Activated CD8-positive, alpha-beta memory T cell treated with anti-CD3 and anti-CD28 coated beads, Interleukin-2, amount 10 ng/mL, durations not matched to agents 7 days and 5 days (primary cell): Measurements from ENCODE around the gene AP1B1. TPM values are rescaled to one million over a fixed set of nuclear protein-coding genes. Genes with fewer than 3 reads are reported as not detected.

Experiments used
- ATAC-seq: fragments of 150-1000 bp; cut with Tn5 transposase; one replicate; pipeline ENCODE4 v1.10.0; 2021; ENCODE audit warnings: moderate library complexity
- CTCF ChIA-PET: fragments of 350-600 bp; sonication (Branson Sonifier 250); formaldehyde crosslinking; loops from one replicate; lab custom pipeline; 2021; ENCODE audit warnings: antibody characterized with exemption; lab: Charles Lee
- DNase-seq: peaks from one replicate; pipeline ENCODE4 v3.0.0-alpha.2; 2020
- H3K27ac Mint-ChIP-seq: one replicate; pipeline ENCODE4 v1.8.0; 2021; ENCODE audit warnings: mild to moderate bottlenecking, mixed read lengths
- H3K27me3 Mint-ChIP-seq: one replicate; pipeline ENCODE4 v1.8.0; 2021; ENCODE audit warnings: mixed read lengths
- H3K36me3 Mint-ChIP-seq: one replicate; pipeline ENCODE4 v1.8.0; 2021; ENCODE audit warnings: mild to moderate bottlenecking, mixed read lengths
- H3K4me1 Mint-ChIP-seq: one replicate; pipeline ENCODE4 v1.8.0; 2021; ENCODE audit warnings: mixed read lengths
- H3K4me3 Mint-ChIP-seq: one replicate; pipeline ENCODE4 v1.8.0; 2021; ENCODE audit warnings: mild to moderate bottlenecking, moderate library complexity, mixed read lengths
- H3K9me3 Mint-ChIP-seq: one replicate; pipeline ENCODE4 v1.8.0; 2022; ENCODE audit warnings: low read depth, mixed read lengths
- total RNA-seq, 2 experiments: library from RNA; stranded (reverse); gene quantifications; one replicate each; pipeline ENCODE4 v1.2.3, GENCODE V29; 2021

The AP1B1 gene
- total RNA-seq, 2 experiments from 2014 or later = 82.9 to 90.8 TPM

GRCh38 chr22:29309332-29310064 is 78.9 kb downstream of the AP1B1 start:
- H3K4me1 Mint-ChIP-seq = peaks cover 56% of the 10 kb centered on the region
- H3K27ac Mint-ChIP-seq = peak overlapping the region; percentile 79
- H3K36me3 Mint-ChIP-seq = no peaks in the 10 kb centered on the region
- ATAC-seq (no peak), DNase-seq (no peak)
- CTCF ChIA-PET = interaction anchor here (1.2 kb wide), 1 partner anchor 11 kb away, joined by 3 read pairs; no protein-coding TSS in a partner anchor
- peaks cover 35% of the 10 kb centered on the region for H3K27me3 Mint-ChIP-seq
- no peak overlapping the region for H3K4me3 Mint-ChIP-seq
- no peaks in the 10 kb centered on the region for H3K9me3 Mint-ChIP-seq

GRCh38 chr22:29308791-29309262 is 79.5 kb downstream of the AP1B1 start:
- peak; percentile 60 for ATAC-seq
- CTCF ChIA-PET = interaction anchor here (1.2 kb wide), 1 partner anchor 12 kb away, joined by 3 read pairs; no protein-coding TSS in a partner anchor
- H3K27ac Mint-ChIP-seq = peak overlapping the region; percentile 79
- peak overlapping the region; percentile 60 for H3K4me3 Mint-ChIP-seq
- H3K27me3 Mint-ChIP-seq = peaks cover 28% of the 10 kb centered on the region
- peak; percentile 90 for DNase-seq
- peaks cover 49% of the 10 kb centered on the region for H3K4me1 Mint-ChIP-seq
- H3K9me3 Mint-ChIP-seq = no peaks in the 10 kb centered on the region
- H3K36me3 Mint-ChIP-seq = no peaks in the 10 kb centered on the region

- Mint-ChIP-seq H3K9me3 (no peaks in the 10 kb centered on the region), H3K4me1 (peaks cover 45% of the 10 kb centered on the region), H3K27me3 (peaks cover 22% of the 10 kb centered on the region), H3K27ac (peak overlapping the region; percentile 79), H3K4me3 (peak overlapping the region; percentile 60), H3K36me3 (no peaks in the 10 kb centered on the region)
- ATAC-seq (no peak), DNase-seq (no peak)
- CTCF ChIA-PET = interaction anchor here (1.2 kb wide), 1 partner anchor 12 kb away, joined by 3 read pairs; no protein-coding TSS in a partner anchor
Observed at GRCh38 chr22:29308148-29308790, 80.1 kb downstream of the AP1B1 start.

- H3K4me1 Mint-ChIP-seq = peaks cover 42% of the 10 kb centered on the region
- peaks cover 17% of the 10 kb centered on the region for H3K27me3 Mint-ChIP-seq
- no peak for DNase-seq
- CTCF ChIA-PET = no interaction called here
- H3K4me3 Mint-ChIP-seq = peak overlapping the region; percentile 79
- ATAC-seq = no peak
- no peaks in the 10 kb centered on the region for H3K36me3 Mint-ChIP-seq
- no peaks in the 10 kb centered on the region for H3K9me3 Mint-ChIP-seq
- peak overlapping the region; percentile 46 for H3K27ac Mint-ChIP-seq
Observed at GRCh38 chr22:29307596-29308147, 80.7 kb downstream of the AP1B1 start.

GRCh38 chr22:29306835-29307595 is 81.4 kb downstream of the AP1B1 start:
- CTCF ChIA-PET = interaction anchor here (1.0 to 1.9 kb wide), 3 partner anchors 16 to 30 kb away, joined by 3 to 4 read pairs (median 4); no protein-coding TSS in a partner anchor
- H3K4me3 Mint-ChIP-seq = peak overlapping the region; percentile 79
- ATAC-seq = peak; percentile 43
- H3K4me1 Mint-ChIP-seq = peaks cover 42% of the 10 kb centered on the region
- no peaks in the 10 kb centered on the region for H3K36me3 Mint-ChIP-seq
- no peak for DNase-seq
- H3K27ac Mint-ChIP-seq = peak overlapping the region; percentile 46
- H3K27me3 Mint-ChIP-seq = peaks cover 10% of the 10 kb centered on the region
- H3K9me3 Mint-ChIP-seq = no peaks in the 10 kb centered on the region

GRCh38 chr22:29306175-29306834 is 82.1 kb downstream of the AP1B1 start, which contains the start of gene GAS2L1:
TSS of gene GAS2L1 (plus strand) at chr22:29306650. CDS start at chr22:29308106, 1,456 bp downstream.
- DNase-seq = peak; percentile 77
- peaks cover 41% of the 10 kb centered on the region for H3K4me1 Mint-ChIP-seq
- peaks cover 9% of the 10 kb centered on the region for H3K27me3 Mint-ChIP-seq
- CTCF ChIA-PET = interaction anchor here (0.6 to 1.9 kb wide), 6 partner anchors 12 to 58 kb away, joined by 3 to 4 read pairs (median 4); no protein-coding TSS in a partner anchor
- H3K27ac Mint-ChIP-seq = peak within 1 kb of the TSS; percentile 52
- H3K36me3 Mint-ChIP-seq = no peaks in the 10 kb centered on the region
- H3K4me3 Mint-ChIP-seq = peak within 1 kb of the TSS; percentile 79
- peak; percentile 65 for ATAC-seq
- H3K9me3 Mint-ChIP-seq = no peaks in the 10 kb centered on the region

- DNase-seq = no peak
- CTCF ChIA-PET = interaction anchor here (0.6 to 1.9 kb wide), 5 partner anchors 13 to 58 kb away, joined by 3 to 4 read pairs (median 4); no protein-coding TSS in a partner anchor
- Mint-ChIP-seq H3K4me1 (peaks cover 36% of the 10 kb centered on the region), H3K36me3 (peaks cover 3% of the 10 kb centered on the region), H3K9me3 (no peaks in the 10 kb centered on the region), H3K4me3 (peak overlapping the region; percentile 75), H3K27me3 (peaks cover 9% of the 10 kb centered on the region), H3K27ac (no peak overlapping the region)
- no peak for ATAC-seq
Observed at GRCh38 chr22:29305836-29306174, 82.6 kb downstream of the AP1B1 start.

- Mint-ChIP-seq H3K4me3 (no peak overlapping the region), H3K27me3 (peaks cover 9% of the 10 kb centered on the region), H3K36me3 (peaks cover 23% of the 10 kb centered on the region), H3K27ac (no peak overlapping the region), H3K9me3 (no peaks in the 10 kb centered on the region), H3K4me1 (peaks cover 12% of the 10 kb centered on the region)
- CTCF ChIA-PET = interaction anchor here (1.3 to 2.2 kb wide), 2 partner anchors 10 to 57 kb away, joined by 3 to 10 read pairs; no protein-coding TSS in a partner anchor
- ATAC-seq (no peak), DNase-seq (no peak)
Observed at GRCh38 chr22:29302681-29303465, 85.5 kb downstream of the AP1B1 start.

GRCh38 chr22:29302402-29302680 is 86.0 kb downstream of the AP1B1 start:
- CTCF ChIA-PET = interaction anchor here (2.2 kb wide), 1 partner anchor 11 kb away, joined by 10 read pairs; no protein-coding TSS in a partner anchor
- peaks cover 28% of the 10 kb centered on the region for H3K36me3 Mint-ChIP-seq
- DNase-seq = no peak
- H3K9me3 Mint-ChIP-seq = no peaks in the 10 kb centered on the region
- ATAC-seq = no peak
- H3K27me3 Mint-ChIP-seq = peaks cover 7% of the 10 kb centered on the region
- H3K4me1 Mint-ChIP-seq = peaks cover 7% of the 10 kb centered on the region
- no peak overlapping the region for H3K4me3 Mint-ChIP-seq
- no peak overlapping the region for H3K27ac Mint-ChIP-seq

- Mint-ChIP-seq H3K9me3 (no peaks in the 10 kb centered on the region), H3K4me1 (peaks cover 6% of the 10 kb centered on the region), H3K27ac (no peak overlapping the region), H3K4me3 (no peak overlapping the region), H3K36me3 (peaks cover 32% of the 10 kb centered on the region), H3K27me3 (peaks cover 6% of the 10 kb centered on the region)
- CTCF ChIA-PET = interaction anchor here (2.2 kb wide), 1 partner anchor 11 kb away, joined by 10 read pairs; no protein-coding TSS in a partner anchor
- no peak for DNase-seq
- ATAC-seq = no peak
Observed at GRCh38 chr22:29301716-29302401, 86.5 kb downstream of the AP1B1 start.

- peaks cover 2% of the 10 kb centered on the region for H3K4me1 Mint-ChIP-seq
- peaks cover 5% of the 10 kb centered on the region for H3K27me3 Mint-ChIP-seq
- CTCF ChIA-PET = no interaction called here
- no peak overlapping the region for H3K4me3 Mint-ChIP-seq
- H3K27ac Mint-ChIP-seq = peak overlapping the region; percentile 65
- no peaks in the 10 kb centered on the region for H3K9me3 Mint-ChIP-seq
- ATAC-seq (no peak), DNase-seq (no peak)
- H3K36me3 Mint-ChIP-seq = peaks cover 38% of the 10 kb centered on the region
Observed at GRCh38 chr22:29300807-29301601, 87.4 kb downstream of the AP1B1 start.
